ENCODE data around the gene FBXL12. TPM values are rescaled to one million over a fixed set of nuclear protein-coding genes. Genes with fewer than 3 reads are reported as not detected.
"Not testable (repeated sequence)": the region's sequence is repeated elsewhere in the genome, so short reads cannot be mapped to it uniquely, and the experiment has no call there.

FBXL12 gene
- polyA plus RNA-seq, 4 donors = 26.2 to 39.6 (median 30.9) TPM

DNA sequence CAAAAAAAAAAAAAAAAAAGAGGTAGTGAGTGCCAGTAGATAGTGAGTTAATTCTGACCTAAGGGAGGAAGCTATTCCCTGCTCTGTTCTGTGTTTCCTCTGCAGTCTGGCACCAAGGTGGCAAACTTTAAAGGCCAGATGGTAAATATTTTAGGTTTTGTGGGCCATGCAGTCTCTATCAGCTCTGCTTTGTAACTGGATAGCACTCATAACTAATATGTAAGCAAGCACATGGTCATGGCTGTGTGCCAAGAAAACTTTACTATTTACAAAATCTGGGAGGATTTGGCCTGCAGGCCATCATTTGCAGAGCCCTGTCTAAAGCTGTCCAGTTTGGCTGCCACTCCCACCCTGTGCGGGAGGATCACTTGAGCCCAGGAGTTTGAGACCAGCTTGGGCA is 20.5 kb upstream of the FBXL12 start:
- no peak for DNase-seq (ENCODE audit: low read depth in 4 of 4, low spot score in 3 of 4)

DNA sequence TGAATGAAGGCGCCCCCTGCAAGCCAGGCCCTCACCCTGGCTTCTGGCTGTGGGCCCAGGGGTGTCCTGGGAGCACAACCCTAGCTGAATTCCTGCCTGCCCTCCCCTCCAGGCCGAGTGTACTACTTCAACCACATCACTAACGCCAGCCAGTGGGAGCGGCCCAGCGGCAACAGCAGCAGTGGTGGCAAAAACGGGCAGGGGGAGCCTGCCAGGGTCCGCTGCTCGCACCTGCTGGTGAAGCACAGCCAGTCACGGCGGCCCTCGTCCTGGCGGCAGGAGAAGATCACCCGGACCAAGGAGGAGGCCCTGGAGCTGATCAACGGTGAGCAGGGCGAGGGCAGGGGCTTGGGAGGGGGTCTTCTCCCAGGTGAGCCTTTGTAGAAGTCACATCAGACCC is 19.4 kb upstream of the FBXL12 start:
- DNase-seq (ENCODE audit: low read depth in 4 of 4, low spot score in 3 of 4) = no peak

DNA sequence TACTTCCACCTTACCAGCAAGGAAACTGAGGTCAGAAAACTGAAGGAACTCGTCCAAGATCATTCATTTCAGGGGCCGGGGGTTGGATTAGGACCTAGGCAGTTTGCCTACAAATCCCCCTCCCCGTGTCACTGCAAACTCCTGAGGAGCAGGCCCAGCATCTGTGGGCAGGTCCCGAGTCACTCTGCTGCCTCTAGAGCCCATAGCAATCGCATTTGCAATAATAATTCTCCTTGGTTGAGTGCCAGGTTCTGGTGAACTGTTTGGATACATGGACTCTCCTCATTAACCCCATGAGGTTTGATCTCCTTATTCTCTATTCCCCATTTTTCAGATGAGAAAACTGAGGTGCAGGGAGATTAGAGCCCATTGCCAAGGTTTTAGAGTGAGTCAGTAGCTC is 17.1 kb upstream of the FBXL12 start:
- no peak for DNase-seq (ENCODE audit: low read depth in 4 of 4, low spot score in 3 of 4)

DNA sequence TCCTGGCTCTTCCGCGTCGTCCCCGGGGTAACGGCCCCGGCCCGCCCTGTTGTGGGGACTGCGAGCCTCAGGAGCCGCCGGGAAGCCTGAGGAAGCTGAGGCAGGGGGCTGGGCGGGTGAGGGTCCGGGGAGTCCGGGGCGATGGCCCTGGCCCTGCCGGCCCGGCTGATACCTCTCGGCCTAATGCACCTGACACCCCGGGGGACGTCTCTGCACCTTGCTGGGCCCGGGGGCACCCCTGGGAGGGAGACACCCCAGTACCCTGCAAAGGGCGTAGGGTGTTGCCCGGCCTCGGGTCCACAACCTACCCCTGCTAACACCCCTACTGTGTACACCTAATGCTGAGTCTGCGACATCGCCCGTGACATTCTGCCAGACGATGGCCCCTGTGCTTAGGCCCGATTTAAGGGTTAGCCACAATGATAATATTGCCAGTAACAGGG is 16.6 kb upstream of the FBXL12 start:
- no peak for DNase-seq (ENCODE audit: low read depth in 4 of 4, low spot score in 3 of 4)

DNA sequence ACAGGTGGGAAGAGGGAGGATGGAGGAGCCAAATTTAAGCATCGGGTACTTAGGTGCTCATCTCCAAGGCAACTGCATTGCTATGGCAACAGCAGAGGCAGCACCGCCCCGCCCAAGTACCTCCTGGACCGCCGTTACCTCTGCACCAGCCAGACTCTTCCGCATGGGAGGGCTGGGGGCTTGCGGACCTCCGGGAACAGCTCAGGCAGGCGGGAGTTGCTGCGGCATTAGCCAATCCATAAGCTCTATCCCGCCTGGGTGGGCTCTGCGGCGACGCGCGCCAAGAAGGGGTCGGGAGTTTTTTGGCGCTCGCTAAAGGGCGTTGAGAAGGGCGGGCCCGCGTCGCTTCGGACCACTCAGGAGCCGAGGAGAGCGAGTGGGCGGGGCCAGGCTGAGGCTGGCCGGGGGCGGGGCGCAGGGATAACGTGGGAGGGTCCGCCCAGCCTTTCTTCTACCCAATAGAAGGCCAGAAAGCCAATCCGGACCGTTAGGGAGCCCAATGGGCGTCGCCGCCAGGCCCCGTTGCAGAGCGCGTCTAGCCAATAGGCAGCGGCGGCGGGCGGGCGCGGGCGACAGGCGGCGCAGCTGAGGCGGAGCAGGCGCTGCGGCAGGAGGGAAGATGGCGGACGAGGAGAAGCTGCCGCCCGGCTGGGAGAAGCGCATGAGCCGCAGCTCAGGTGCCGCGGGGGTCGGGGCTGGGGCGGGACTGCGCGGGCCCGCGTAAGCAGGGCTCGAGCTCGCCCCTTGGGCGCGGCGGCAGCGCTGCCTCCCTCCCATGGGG is 16.0 kb upstream of the FBXL12 start, which contains the start of gene PIN1:
Gene PIN1 (plus strand): TSS at position 593 of the 781 bp plus-strand sequence. CDS start 27 bp downstream, at position 620.
- peak; percentile 94 to 98 (median 96) for DNase-seq (ENCODE audit: low read depth in 4 of 4, low spot score in 3 of 4)

DNA sequence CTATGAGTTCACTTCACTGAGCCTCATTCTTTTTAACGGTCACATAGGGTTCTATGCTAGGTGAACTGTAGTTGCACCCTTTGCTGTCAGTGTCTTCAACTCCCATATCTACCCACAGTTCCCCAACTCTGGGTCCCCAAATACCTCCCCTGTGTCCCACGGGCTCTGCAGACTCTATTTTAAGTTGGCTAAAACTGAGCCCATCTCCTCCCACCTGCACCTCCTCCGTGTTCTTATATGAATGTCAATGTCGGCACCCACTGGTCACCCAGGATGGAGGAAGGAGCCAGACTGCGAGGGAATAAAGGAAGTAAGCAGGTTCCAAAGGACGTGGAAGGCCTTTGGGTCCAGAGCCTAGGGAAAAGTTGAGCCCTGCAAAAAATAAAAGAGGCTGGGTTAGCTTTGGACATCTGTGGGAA is 15.4 kb upstream of the FBXL12 start:
- no peak for DNase-seq (ENCODE audit: low read depth in 4 of 4, low spot score in 3 of 4)

DNA sequence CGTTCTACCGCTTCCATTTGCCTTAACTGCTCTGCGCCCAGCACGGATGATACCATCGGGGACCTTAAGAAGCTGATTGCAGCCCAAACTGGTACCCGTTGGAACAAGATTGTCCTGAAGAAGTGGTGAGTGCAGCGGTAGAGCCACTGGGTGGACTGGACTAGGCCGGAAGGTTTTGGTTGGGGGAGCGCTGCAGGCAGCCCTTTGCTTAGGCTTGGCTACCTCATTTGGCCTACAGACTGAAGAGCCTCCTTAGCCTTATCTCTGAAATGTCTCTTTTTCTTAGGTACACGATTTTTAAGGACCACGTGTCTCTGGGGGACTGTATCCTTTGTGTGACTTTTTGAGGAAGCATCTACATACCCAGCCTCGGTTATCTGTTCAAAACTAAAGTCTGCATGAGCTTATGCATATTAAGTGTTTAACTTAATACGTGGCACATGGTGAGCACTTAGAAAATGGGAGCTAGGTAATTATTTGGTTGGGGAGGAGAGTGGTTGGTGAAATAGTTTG is 9.7 kb upstream of the FBXL12 start:
- no peak for DNase-seq (ENCODE audit: low read depth in 4 of 4, low spot score in 3 of 4)

DNA sequence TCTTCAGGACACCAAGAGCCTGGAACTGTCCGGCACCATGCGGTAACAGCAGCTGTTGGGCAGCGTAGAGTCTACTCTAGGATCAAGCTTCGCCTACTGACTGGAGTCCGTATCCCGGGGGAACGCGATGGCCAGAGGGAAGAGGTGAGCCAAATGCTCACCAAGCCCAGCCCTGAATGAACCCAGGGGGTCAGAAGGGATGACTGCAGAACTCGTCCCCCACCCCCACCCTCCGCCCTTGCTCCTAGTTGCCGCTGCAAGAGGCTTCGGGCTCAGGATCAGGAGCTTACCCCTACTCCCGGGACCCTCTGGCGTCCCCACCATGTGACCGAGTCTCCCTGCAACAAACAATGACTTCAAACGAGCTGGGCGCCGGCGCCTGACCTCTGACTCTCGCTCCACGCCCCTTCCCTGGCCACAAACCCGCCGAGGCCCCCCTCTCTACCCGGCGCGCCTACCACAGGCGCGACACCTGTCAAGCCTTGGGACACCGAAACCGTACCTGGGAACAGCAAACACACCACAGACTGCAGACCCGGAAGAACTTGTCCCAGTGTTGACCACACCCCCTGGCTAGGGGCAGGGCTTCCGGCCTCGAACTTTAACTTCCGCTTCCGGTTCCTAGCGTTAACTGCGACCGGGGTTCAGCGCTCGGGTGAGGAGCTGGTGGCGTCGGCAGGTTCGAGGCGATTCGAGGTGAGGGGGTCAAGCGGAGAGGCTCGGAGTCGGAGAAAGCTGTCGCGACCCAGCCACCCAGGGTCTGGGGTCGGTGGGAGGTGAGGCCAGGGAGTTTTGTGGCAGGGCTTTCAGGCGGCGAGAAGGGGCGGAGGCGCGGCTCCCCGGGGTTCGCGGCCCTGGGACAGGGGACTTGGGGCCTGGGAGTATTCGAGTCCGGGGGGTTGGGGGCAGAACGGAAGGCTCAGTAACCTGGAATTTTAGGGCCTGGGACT is 8.7 kb upstream of the FBXL12 start, which contains the start of gene UBL5:
Gene UBL5 (plus strand): TSS at position 630 of the 950 bp plus-strand sequence. CDS start 420 bp downstream, outside the sequence.
- DNase-seq (ENCODE audit: low read depth in 4 of 4, low spot score in 3 of 4) = peak; percentile 75 to 85 (median 76)

DNA sequence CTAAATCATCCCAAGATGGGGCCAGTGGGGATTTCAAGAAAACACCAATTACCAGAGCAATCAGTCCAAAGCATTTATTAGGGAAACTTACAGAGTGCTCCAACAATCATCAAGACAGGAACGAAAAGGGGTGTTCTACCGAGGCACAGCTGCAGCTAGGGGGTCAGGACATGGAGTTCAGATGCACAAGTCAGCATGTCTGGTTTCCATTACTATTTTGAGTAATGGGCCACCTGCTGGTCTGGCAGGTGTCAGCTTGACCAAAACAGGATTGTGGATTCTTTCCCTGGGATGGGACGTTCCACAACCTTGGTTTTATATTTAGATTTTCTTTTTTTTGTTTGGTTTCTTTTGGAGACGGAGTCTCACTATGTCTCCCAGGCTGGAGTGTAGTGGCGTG is 4.9 kb upstream of the FBXL12 start:
- DNase-seq (ENCODE audit: low read depth in 4 of 4, low spot score in 3 of 4) = no peak

DNA sequence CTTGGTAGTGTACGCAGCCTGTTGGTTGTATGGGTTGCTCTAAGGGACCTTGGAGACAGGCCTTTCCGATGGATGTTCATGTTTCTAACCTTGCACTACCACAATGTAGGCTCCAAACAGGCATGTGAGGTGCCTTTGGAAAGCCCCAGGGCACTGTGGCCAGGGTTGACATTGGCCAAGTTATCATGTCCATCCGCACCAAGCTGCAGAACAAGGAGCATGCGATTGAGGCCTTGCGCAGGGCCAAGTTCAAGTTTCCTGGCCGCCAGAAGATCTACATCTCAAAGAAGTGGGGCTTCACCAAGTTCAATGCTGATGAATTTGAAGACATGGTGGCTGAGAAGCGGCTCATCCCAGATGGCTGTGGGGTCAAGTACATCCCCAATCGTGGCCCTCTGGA is 1.2 kb upstream of the FBXL12 start:
- DNase-seq (ENCODE audit: low read depth in 4 of 4, low spot score in 3 of 4) = not testable (repeated sequence)

DNA sequence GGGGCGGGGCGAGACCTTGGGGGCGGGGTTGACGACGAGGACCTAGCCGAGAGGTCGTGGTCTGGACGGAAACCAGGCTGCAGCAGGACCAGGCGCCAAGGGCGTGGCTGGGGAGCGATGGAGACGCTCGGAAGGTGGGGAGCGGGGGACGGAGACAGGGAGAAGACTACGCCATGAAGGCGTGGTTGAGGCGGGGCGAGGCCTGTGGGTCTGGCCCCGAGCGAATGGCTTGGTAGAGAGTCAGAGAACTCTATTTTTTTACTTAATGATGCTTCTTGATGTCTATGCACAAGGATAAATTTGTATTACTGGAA is 674 bp upstream of the FBXL12 start:
- DNase-seq (ENCODE audit: low read depth in 4 of 4, low spot score in 3 of 4) = no peak

DNA sequence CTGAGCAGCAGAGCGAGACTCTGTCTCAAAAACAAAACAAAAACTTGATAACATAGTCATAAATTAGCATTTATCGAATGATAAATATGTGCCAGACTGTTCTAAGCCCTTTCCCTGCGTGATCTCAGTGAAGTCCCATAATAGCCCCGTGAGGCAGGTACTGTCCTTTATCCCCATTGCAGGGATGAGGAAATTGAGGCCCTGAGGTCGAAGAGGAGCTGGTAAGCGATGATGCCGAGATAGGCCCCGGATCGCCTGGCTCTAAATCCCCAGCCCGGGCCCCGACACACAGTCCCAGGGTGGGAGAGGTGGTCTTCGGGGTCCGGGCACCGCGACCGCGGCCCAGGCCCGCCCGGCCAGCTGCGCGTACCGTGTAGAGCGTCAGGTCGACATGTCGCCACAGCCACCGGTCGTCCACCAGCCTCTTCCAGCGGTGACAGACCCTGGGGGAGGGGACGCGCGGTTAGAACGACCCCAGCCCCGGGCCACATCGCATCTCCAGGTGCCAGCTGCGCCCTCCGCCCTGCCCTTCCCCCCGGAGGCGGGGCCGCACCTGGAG is 625 bp downstream of the FBXL12 start:
- DNase-seq (ENCODE audit: low read depth in 4 of 4, low spot score in 3 of 4) = no peak

DNA sequence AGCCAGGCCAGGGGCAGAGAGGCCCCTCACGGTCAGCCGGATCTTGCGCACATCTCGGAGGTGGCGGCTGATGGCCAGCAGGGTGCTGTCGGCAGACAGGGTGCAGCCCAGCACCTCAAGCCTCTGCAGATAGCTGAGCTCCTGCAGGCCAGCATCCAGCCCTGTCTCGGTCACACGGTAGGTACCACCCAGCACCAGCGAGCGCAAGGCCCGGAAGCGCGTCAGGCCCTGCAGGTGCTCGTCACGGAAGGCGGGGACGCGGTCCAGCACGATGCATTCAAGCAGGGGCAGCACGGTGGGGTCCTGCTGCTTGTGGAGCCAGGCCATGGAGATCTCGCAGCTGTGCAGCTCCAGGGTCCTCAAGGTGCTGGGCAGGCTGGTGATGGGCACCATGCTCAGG is 7.7 kb downstream of the FBXL12 start:
- no peak for DNase-seq (ENCODE audit: low read depth in 4 of 4, low spot score in 3 of 4)

DNA sequence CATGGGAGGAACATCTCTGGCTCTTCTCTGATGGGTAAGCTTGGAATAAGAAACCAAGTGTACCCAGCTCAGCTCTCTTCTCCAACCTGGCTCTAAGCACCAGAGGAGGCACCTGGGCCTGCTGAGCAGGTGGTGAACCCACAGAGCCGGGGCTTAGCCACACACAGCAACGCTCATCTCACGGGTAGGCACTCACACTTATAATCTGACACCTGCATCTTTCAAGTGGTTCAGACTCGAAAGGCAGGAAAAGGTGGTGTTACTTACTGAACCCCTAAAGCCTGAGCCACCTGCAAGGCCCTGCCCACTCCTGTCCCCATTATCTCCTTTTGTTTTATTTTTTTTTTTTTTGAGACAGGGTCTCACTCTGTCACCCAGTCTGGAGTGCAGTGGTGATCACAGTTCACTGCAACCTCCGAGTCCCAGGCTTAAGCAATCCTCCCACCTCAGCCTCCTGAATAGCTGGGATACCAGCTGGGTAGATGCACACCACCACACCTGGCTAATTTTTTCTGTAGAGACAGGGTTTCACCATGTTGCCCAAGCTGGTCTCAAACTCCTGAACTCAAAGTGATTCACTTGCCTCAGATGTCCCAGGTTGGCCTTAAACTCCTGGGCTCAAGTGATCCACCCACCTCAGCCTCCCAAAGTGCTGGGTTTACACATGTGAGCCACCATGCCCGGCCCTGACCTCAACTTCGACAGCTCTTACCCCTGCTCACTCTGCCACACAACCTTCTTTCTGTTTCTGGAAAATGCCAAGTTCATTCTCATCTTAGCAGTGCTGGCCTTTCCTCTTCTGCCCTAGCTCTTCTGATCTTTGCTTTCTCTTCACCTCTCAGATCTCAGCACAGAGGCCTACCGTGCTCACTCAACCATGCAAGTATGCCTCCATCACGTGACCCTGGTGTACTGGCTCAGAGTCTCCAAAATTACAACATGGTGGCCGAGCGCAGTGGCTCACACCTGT is 9.7 kb downstream of the FBXL12 start:
- DNase-seq (ENCODE audit: low read depth in 4 of 4, low spot score in 3 of 4) = no peak

DNA sequence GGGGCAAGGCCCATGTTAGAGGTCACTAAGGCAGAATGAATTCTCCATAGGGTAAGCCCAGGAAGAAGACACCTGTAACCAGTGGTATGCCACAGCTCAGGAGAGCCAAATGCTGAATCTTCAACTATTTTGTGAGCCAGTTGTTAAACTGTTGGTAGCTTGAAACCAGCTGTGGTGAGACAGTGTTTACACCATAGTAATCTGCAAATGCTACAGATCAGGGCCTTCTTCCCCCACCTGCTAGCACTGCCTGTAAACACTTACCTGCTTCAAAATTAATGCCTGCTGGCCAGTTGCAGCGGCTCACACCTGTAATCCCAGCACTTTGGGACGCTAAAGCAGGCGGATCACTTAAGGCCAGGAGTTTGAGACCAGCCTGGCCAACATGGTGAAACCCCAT is 12.1 kb downstream of the FBXL12 start:
- DNase-seq (ENCODE audit: low read depth in 4 of 4, low spot score in 3 of 4) = no peak

DNA sequence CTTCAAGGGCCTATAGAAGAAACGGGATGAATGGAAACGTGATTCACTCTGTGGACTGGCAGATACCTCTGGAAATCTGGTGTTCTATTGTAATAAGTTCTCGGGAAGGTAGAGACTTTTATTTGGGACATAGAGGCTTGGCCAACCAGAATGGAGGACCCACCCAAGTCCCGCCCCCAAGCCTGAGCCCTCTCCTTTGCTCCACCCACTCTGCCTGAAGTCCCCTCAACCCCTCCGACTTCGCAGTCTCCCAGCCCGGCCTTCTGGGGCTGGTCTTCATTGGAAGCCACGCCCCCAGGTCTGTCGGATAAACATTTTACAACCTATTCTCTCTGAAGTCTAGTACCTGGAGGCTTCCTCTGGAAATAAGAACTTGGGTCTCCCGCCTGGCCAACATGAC is 16.9 kb downstream of the FBXL12 start:
- DNase-seq (ENCODE audit: low read depth in 4 of 4, low spot score in 3 of 4) = no peak

DNA sequence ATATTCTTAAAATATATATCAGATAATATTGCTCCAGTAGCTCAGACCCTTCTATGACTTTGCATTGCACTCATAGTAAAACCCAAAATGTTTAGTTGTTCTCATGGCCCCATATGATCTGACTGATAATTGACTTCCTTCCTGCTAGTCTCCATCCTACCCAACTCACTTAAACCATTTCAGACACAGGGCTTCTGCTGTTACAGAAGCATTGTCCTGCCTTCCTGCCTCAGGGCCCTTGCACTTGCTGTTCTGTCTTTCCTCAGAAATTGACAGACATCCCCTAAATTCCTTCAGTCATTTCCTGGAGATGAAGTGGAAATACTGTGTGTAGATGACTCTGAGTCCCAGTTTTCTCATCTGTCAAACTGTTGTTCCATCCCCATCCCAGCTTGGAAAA is 19.7 kb downstream of the FBXL12 start:
- no peak for DNase-seq (ENCODE audit: low read depth in 4 of 4, low spot score in 3 of 4)

DNA sequence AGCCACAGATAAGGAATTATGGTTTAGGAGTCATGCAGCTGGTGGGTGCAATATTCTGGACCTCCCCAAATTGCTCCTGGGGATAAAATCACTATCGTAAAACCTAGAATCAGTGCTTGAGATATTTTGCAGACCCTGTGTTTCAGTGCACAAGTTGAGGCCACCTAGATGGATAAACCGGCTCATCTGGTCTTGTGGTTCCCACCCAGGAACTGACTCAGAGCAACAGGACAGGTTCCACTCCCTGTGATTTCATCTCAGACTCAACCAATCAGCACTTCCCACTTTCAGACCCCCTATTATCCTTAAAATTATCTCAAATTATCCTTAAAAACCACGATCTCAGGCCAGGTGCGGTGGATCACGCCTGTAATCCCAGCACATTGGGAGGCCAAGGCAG is 21.0 kb downstream of the FBXL12 start:
- DNase-seq (ENCODE audit: low read depth in 4 of 4, low spot score in 3 of 4) = no peak

DNA sequence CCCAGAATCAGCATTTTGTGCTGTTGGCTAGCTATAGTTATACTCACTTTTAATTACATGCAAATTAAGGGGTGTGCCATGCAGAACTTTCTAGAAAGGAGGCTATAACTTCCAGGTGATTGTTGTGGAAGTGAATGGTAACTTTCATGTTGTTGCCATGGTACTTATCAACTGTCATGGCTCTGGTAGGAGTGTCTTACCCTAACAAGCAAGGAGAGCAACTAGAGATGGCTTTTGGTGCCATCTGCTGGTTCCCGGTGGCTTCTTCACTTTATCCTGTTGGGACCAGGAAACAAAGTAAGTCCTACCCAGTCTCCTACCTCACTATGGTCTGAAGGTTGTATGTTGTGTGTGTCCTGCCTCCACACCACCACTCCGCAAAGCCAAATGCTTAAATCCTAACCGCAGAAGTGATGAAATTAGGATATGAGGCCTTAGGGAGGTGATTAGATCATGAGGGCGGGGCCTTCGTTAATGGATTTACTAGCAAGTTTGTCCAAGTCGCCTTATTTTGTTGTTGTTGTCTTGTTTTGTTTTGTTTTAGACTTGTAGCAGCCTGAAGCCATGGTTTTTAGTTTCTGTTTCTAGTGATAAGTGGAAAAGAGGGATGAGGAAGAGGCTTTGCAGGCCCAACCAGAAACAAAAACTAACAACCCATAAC is 22.6 kb downstream of the FBXL12 start:
- peak in 3 of 4 donors; percentile 67 to 75 (median 67) for DNase-seq (ENCODE audit: low read depth in 4 of 4, low spot score in 3 of 4)

All from left renal pelvis (tissue), 4 donors.